ENCODE results near the gene ZNF512.

DNA sequence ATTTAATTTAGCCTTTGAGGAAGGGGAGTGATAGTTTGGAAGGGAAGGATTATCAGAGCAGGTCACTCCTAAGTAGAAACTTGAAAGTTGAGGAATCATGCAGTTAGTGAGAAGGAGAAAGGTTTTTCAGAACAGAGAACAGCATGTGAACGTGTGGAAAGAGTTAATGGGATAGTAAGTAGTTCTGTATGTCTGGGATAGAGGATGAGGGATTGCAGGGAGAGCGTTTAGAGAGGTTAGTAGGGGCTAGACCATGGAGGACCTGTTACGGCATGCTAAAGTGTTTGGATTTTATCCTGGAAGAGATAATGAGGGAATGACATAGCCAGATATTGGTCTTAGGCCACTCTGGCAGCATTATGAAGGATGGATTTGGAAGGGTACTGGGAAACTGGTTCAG lies 1.8 kb downstream of the ZNF512 start:
- TF ChIP-seq, protein P1, sequence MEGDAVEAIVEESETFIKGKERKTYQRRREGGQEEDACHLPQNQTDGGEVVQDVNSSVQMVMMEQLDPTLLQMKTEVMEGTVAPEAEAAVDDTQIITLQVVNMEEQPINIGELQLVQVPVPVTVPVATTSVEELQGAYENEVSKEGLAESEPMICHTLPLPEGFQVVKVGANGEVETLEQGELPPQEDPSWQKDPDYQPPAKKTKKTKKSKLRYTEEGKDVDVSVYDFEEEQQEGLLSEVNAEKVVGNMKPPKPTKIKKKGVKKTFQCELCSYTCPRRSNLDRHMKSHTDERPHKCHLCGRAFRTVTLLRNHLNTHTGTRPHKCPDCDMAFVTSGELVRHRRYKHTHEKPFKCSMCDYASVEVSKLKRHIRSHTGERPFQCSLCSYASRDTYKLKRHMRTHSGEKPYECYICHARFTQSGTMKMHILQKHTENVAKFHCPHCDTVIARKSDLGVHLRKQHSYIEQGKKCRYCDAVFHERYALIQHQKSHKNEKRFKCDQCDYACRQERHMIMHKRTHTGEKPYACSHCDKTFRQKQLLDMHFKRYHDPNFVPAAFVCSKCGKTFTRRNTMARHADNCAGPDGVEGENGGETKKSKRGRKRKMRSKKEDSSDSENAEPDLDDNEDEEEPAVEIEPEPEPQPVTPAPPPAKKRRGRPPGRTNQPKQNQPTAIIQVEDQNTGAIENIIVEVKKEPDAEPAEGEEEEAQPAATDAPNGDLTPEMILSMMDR (IDR thresholded peaks at IDR 0.05): no peak
- TF ChIP-seq POLR2A (IDR thresholded peaks at IDR 0.05): no peak
